ENCODE results near the gene RNF220.

- TF ChIP-seq POLR2A (IDR thresholded peaks at IDR 0.05; ENCODE audit: low read depth, low read length) (no peak), POLR2AphosphoS5 (IDR thresholded peaks at IDR 0.05; ENCODE audit: low read depth, low read length) (no peak)
Measured at GRCh38 chr1:44588551-44589210, 183.6 kb downstream of the RNF220 start.

Measured in GM12892 (cell line).